H9 (cell line): ENCODE measurements around the gene PSPC1. TPM values are rescaled to one million over a fixed set of nuclear protein-coding genes. Genes with fewer than 3 reads are reported as not detected.
"Not testable (repeated sequence)": the region's sequence is repeated elsewhere in the genome, so short reads cannot be mapped to it uniquely, and the experiment has no call there.

Experiments used
- DNase-seq: peaks from one replicate; pipeline ENCODE4 v3.0.0-alpha.2; 2017
- H2AFZ ChIP-seq: one replicate; pipeline ENCODE4 v1.6.1; 2013; ENCODE audit warnings: mild to moderate bottlenecking, low read length, control low read depth, moderate library complexity
- H2AK5ac ChIP-seq: 2 replicates; pipeline ENCODE4 v1.6.1; 2013; ENCODE audit warnings: low read length, control low read depth, mixed read lengths; ENCODE audit not compliant: insufficient read length
- H2BK120ac ChIP-seq: one replicate; pipeline ENCODE4 v1.6.1; 2013; ENCODE audit warnings: low read depth, mild to moderate bottlenecking, low read length, control low read depth, inconsistent platforms; ENCODE audit not compliant: poor library complexity, severe bottlenecking
- H2BK12ac ChIP-seq: 2 replicates; pipeline ENCODE4 v1.6.1; 2013; ENCODE audit warnings: low read length, control low read depth, mixed read lengths, low read depth; ENCODE audit not compliant: insufficient read length
- H2BK15ac ChIP-seq: 2 replicates; pipeline ENCODE4 v1.6.1; 2013; ENCODE audit warnings: low read depth, low read length, control low read depth
- H2BK20ac ChIP-seq: one replicate; pipeline ENCODE4 v1.6.1; 2013; ENCODE audit warnings: low read depth, mild to moderate bottlenecking, low read length, control low read depth, inconsistent platforms; ENCODE audit not compliant: poor library complexity, severe bottlenecking
- H2BK5ac ChIP-seq: 2 replicates; pipeline ENCODE4 v1.6.1; 2013; ENCODE audit warnings: low read length, control low read depth, mixed read lengths; ENCODE audit not compliant: insufficient read length
- H3K14ac ChIP-seq: 2 replicates; pipeline ENCODE4 v1.6.1; 2013; ENCODE audit warnings: low read length, control low read depth; ENCODE audit not compliant: insufficient read depth
- H3K18ac ChIP-seq: 2 replicates; pipeline ENCODE4 v1.6.1; 2013; ENCODE audit warnings: low read depth, mild to moderate bottlenecking, mixed read lengths, low read length, control low read depth; ENCODE audit not compliant: insufficient read length
- H3K23ac ChIP-seq: 2 replicates; pipeline ENCODE4 v1.6.1; 2013; ENCODE audit warnings: low read length, control low read depth, mixed read lengths, low read depth; ENCODE audit not compliant: insufficient read length
- H3K23me2 ChIP-seq: 2 replicates; pipeline ENCODE4 v1.6.1; 2013; ENCODE audit warnings: low read depth, mild to moderate bottlenecking, mixed read lengths, low read length, control low read depth; ENCODE audit not compliant: insufficient read length, poor library complexity, severe bottlenecking
- H3K27ac ChIP-seq: 2 replicates; pipeline ENCODE4 v1.5.1; 2013; ENCODE audit warnings: low read length, control low read depth, mixed read lengths, low read depth; ENCODE audit not compliant: insufficient read length
- H3K27me3 ChIP-seq: 2 replicates; pipeline ENCODE4 v1.6.1; 2013; ENCODE audit warnings: low read length, control low read depth, inconsistent platforms; ENCODE audit not compliant: insufficient read depth
- H3K4ac ChIP-seq: 2 replicates; pipeline ENCODE4 v1.6.1; 2013; ENCODE audit warnings: low read depth, mild to moderate bottlenecking, control low read depth, inconsistent platforms, low read length, moderate library complexity
- H3K4me1 ChIP-seq: 2 replicates; pipeline ENCODE4 v1.6.1; 2013; ENCODE audit warnings: low read length, control low read depth, inconsistent platforms; ENCODE audit not compliant: insufficient read depth
- H3K4me2 ChIP-seq: 2 replicates; pipeline ENCODE4 v1.6.1; 2013; ENCODE audit warnings: low read length, control low read depth, mixed read lengths; ENCODE audit not compliant: insufficient read length, insufficient read depth
- H3K56ac ChIP-seq: 2 replicates; pipeline ENCODE4 v1.6.1; 2013; ENCODE audit warnings: low read depth, mild to moderate bottlenecking, mixed read lengths, low read length, control low read depth; ENCODE audit not compliant: insufficient read length
- H3K79me1 ChIP-seq: 2 replicates; pipeline ENCODE4 v1.6.1; 2013; ENCODE audit warnings: low read depth, mild to moderate bottlenecking, moderate library complexity, low read length, control low read depth, inconsistent platforms; ENCODE audit not compliant: insufficient read depth, poor library complexity, severe bottlenecking
- H3K79me2 ChIP-seq: 2 replicates; pipeline ENCODE4 v1.6.1; 2013; ENCODE audit warnings: low read length, control low read depth, inconsistent platforms; ENCODE audit not compliant: insufficient read depth
- H3K9ac ChIP-seq: 2 replicates; pipeline ENCODE4 v1.6.1; 2013; ENCODE audit warnings: low read length, control low read depth, mixed read lengths; ENCODE audit not compliant: insufficient read length; ENCODE audit errors: extremely low read depth
- H3K9me3 ChIP-seq: one replicate; pipeline ENCODE4 v1.6.1; 2013; ENCODE audit warnings: low read depth, low read length, inconsistent platforms; ENCODE audit not compliant: control insufficient read depth
- H3T11ph ChIP-seq: one replicate; pipeline ENCODE4 v1.6.1; 2013; ENCODE audit warnings: mild to moderate bottlenecking, low read length, control low read depth, inconsistent platforms
- H4K20me1 ChIP-seq: one replicate; pipeline ENCODE4 v1.6.1; 2013; ENCODE audit not compliant: control insufficient read depth, insufficient read length, insufficient read depth
- H4K5ac ChIP-seq: 2 replicates; pipeline ENCODE4 v1.6.1; 2013; ENCODE audit warnings: low read depth, mild to moderate bottlenecking, mixed read lengths, low read length, control low read depth; ENCODE audit not compliant: insufficient read length
- H4K8ac ChIP-seq: replicated peaks from 2 replicates; pipeline ENCODE4 v1.6.1; 2013; ENCODE audit warnings: low read length, control low read depth, mixed read lengths, low read depth; ENCODE audit not compliant: insufficient read length
- H4K91ac ChIP-seq: 2 replicates; pipeline ENCODE4 v1.6.1; 2013; ENCODE audit warnings: low read depth, mild to moderate bottlenecking, moderate library complexity, mixed read lengths, low read length, control low read depth; ENCODE audit not compliant: insufficient read length
- H3K27ac Mint-ChIP-seq, 3 experiments: 2 replicates in 2 of 3; 3 replicates in 1 of 3; pipeline ENCODE4 v1.8.0; 2020 to 2021; ENCODE audit warnings: mixed read lengths in 3 of 3, mild to moderate bottlenecking in 1 of 3, moderate library complexity in 1 of 3
- H3K27me3 Mint-ChIP-seq: 2 replicates; pipeline ENCODE4 v1.8.0; 2021; ENCODE audit warnings: low read depth, mild to moderate bottlenecking, moderate library complexity, mixed read lengths
- H3K36me3 Mint-ChIP-seq, 3 experiments: 2 replicates in 2 of 3; 3 replicates in 1 of 3; pipeline ENCODE4 v1.8.0; 2020 to 2021; ENCODE audit warnings: low read depth in 3 of 3, mixed read lengths in 3 of 3; ENCODE audit not compliant: insufficient read depth in 1 of 3
- H3K4me1 Mint-ChIP-seq, 2 experiments: 2 replicates each; pipeline ENCODE4 v1.8.0; 2020; ENCODE audit warnings: mixed read lengths in 2 of 2
- H3K4me3 Mint-ChIP-seq, 2 experiments: 2 replicates in 1 of 2; 3 replicates in 1 of 2; pipeline ENCODE4 v1.8.0; 2020 to 2021; ENCODE audit warnings: mild to moderate bottlenecking in 2 of 2, mixed read lengths in 2 of 2, moderate library complexity in 1 of 2
- H3K9me3 Mint-ChIP-seq, 2 experiments: 2 replicates in 1 of 2; 3 replicates in 1 of 2; pipeline ENCODE4 v1.8.0; 2020; ENCODE audit warnings: mild to moderate bottlenecking in 2 of 2, mixed read lengths in 2 of 2, moderate library complexity in 1 of 2
- WGBS: extraction: QIAGEN DNeasy Blood & Tissue Kit; methylation state at CpG from one replicate; pipeline ENCODE4 v1.1.7; 2013; ENCODE audit warnings: missing lambda C conversion rate, low lambda C conversion rate, mixed read lengths; ENCODE audit not compliant: insufficient read length; ENCODE audit errors: extremely low coverage; 5-methylcytosine and 5-hydroxymethylcytosine counted together
- total RNA-seq: library from RNA; stranded (reverse); gene quantifications from 2 replicates; pipeline ENCODE4 v1.2.1, GENCODE V29; 2021
- TF ChIP-seq, protein P1 (sequence below): fragments of 200-600 bp; sonication (generic); conservative IDR thresholded peaks from 3 replicates; pipeline ENCODE4 v1.8.0; 2021; ENCODE audit warnings: antibody characterized with exemption, mild to moderate bottlenecking

The PSPC1 gene
- total RNA-seq, 1 experiment from 2014 or later: 134 TPM

DNA sequence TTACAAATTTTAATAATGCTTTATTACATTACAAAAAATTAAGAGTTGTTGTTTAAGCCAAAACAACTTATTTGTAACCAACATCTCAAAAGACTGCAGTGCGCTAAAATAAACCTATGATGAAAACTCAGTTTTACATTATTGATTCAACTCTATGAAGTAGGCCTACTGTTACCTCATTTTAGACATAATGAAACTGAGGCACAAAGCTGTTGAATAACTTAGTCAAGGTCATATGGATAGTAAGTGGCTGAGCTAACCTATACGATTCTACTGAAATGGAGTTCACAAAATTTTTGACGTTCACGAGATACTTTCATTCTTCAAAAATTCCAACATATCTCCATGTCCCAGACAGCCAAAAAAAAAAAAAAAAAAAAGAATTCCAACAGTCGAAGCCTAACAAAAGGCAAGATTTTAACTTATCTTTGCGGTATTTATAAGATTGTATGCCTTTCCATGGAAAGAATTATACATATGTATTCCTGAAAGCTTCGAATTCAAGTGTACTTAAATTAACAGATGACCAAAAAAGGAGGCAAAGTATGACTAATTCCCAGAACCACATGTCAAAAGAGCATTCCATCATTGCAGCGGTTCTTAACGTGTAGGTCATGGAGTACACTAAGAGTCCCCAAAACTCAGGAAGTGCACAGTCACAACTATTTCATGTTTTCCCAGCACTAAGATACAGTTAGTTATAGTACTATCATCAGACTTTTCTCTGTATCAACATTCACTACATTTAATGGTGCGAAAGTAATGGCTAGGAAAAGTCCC is 69.4 kb downstream of the PSPC1 start:
- peaks cover 5 to 19% (median 6%) of the 10 kb centered on the region in 3 experiments for H3K36me3 Mint-ChIP-seq
- Histone ChIP-seq H4K5ac (no peak overlapping the region), H2BK5ac (no peak overlapping the region), H3K23ac (no peak overlapping the region), H3K79me1 (no peaks in the 10 kb centered on the region), H2BK12ac (no peak overlapping the region), H2BK20ac (no peak overlapping the region), H3K18ac (no peak overlapping the region), H3K27ac (no peak overlapping the region), H3K9ac (no peak overlapping the region), H2AK5ac (no peak overlapping the region), H3T11ph (no peak overlapping the region), H3K27me3 (no peaks in the 10 kb centered on the region), H3K4me1 (no peaks in the 10 kb centered on the region), H2BK15ac (no peak overlapping the region), H4K91ac (no peak overlapping the region), H3K23me2 (no peaks in the 10 kb centered on the region), H3K14ac (no peak overlapping the region), H3K4ac (no peak overlapping the region), H4K20me1 (no peaks in the 10 kb centered on the region), H2AFZ (no peak overlapping the region), H3K56ac (no peak overlapping the region), H3K79me2 (no peaks in the 10 kb centered on the region), H2BK120ac (no peak overlapping the region), H3K4me2 (no peak overlapping the region), H3K9me3 (no peaks in the 10 kb centered on the region), H4K8ac (no peak overlapping the region)
- H3K4me3 Mint-ChIP-seq: no peak overlapping the region
- no peaks in the 10 kb centered on the region for H3K9me3 Mint-ChIP-seq
- H3K27me3 Mint-ChIP-seq: no peaks in the 10 kb centered on the region
- no peaks in the 10 kb centered on the region for H3K4me1 Mint-ChIP-seq
- no peak overlapping the region for H3K27ac Mint-ChIP-seq
- TF ChIP-seq, protein P1, sequence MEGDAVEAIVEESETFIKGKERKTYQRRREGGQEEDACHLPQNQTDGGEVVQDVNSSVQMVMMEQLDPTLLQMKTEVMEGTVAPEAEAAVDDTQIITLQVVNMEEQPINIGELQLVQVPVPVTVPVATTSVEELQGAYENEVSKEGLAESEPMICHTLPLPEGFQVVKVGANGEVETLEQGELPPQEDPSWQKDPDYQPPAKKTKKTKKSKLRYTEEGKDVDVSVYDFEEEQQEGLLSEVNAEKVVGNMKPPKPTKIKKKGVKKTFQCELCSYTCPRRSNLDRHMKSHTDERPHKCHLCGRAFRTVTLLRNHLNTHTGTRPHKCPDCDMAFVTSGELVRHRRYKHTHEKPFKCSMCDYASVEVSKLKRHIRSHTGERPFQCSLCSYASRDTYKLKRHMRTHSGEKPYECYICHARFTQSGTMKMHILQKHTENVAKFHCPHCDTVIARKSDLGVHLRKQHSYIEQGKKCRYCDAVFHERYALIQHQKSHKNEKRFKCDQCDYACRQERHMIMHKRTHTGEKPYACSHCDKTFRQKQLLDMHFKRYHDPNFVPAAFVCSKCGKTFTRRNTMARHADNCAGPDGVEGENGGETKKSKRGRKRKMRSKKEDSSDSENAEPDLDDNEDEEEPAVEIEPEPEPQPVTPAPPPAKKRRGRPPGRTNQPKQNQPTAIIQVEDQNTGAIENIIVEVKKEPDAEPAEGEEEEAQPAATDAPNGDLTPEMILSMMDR: no peak
- no CpG with 5 or more reads among the region's 10 CpGs for WGBS
- DNase-seq: no peak

DNA sequence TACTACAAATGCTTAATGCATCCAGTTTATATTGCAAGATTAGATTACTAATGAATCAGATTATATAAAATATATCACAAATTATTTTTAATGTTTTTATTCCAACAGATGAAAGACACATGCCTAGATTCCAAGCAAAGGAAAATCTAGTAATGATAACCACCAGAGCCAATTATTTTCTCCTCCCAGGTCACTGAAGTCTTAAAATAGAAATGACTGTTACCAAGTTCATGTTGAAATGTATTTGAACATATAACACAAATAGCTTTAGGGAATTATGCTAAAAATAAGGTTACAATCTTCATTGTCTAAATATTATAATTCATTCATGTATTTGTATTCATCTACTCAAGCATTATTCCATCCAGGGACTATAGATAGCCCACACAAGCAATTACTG is 73.0 kb downstream of the PSPC1 start:
- H2AFZ ChIP-seq, H2AK5ac ChIP-seq, H3K23ac ChIP-seq, H3K56ac ChIP-seq, H3K79me2 ChIP-seq, H4K91ac ChIP-seq, DNase-seq, H3K79me1 ChIP-seq, H2BK12ac ChIP-seq, H4K20me1 ChIP-seq, H3K4me1 Mint-ChIP-seq, H3T11ph ChIP-seq, H2BK20ac ChIP-seq, H3K4me1 ChIP-seq, H3K27me3 Mint-ChIP-seq, H3K14ac ChIP-seq, H3K9me3 ChIP-seq, H2BK5ac ChIP-seq, H3K4me3 Mint-ChIP-seq, H3K4me2 ChIP-seq, H3K27ac Mint-ChIP-seq, H3K23me2 ChIP-seq, H3K4ac ChIP-seq, H3K9me3 Mint-ChIP-seq, H3K18ac ChIP-seq, H2BK15ac ChIP-seq, H2BK120ac ChIP-seq, H4K8ac ChIP-seq, H4K5ac ChIP-seq, H3K9ac ChIP-seq, H3K27me3 ChIP-seq, H3K27ac ChIP-seq: not testable (repeated sequence)
- peaks cover 0 to 14% (median 3%) of the 10 kb centered on the region in 3 experiments; a peak in 4 of 7 replicates for H3K36me3 Mint-ChIP-seq
